ENCODE data around the gene GUCA1C.

The GUCA1C gene, protein sequence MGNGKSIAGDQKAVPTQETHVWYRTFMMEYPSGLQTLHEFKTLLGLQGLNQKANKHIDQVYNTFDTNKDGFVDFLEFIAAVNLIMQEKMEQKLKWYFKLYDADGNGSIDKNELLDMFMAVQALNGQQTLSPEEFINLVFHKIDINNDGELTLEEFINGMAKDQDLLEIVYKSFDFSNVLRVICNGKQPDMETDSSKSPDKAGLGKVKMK
- total RNA-seq: 0 reads per million in 4 donors

DNA sequence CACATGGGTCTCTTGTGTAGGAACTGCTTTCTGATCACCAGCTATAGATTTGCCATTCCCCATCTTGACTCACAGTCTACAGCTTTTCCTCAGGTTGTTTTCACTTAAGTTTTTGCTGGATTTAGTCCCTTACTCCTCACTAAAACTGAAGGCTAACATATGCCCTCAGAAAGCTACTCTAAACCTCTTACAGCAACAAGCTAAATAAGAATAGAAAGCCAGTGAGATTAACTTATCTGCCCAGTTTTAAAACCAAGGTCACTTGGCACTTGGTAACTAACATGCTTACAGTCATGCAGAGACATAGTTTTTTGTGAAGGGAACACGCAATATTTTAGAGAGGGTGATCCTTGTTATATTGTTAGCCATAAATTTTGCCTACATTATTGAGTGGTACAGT is at the start of gene GUCA1C:
GUCA1C (minus strand) TSS at position 180 of the 400 bp plus-strand sequence; CDS start at position 63, 117 bp downstream.
- DNase-seq: no peak

- no peak for DNase-seq
These were observed 44.8 kb upstream of the GUCA1C start for GRCh38 chr3:108998436-108998835.

DNA sequence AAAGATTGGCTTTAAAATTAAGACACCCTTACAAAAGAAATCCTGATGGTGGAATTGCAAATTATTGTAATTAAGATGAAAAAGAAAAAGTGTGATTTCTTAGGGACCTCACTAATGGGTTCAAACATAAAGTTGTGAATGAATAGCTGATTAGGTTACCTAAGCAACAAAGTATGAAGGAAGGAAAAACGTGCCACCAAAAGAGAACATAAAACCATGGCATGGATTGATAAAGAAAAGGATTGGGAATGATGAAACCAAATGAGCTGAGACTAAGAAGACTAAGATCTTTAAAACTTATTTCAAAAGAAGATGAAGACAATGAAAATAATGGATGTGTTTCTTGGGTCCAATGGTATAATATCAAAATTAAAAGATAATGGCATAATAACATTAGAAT is 32.2 kb upstream of the GUCA1C start:
- no peak for DNase-seq

- no peak for DNase-seq
These were observed 29.4 kb upstream of the GUCA1C start for GRCh38 chr3:108983051-108983450.

GRCh38 chr3:108976058-108976457 is 22.4 kb upstream of the GUCA1C start:
- no peak for DNase-seq

GRCh38 chr3:108973019-108973418 is 19.3 kb upstream of the GUCA1C start:
- no peak for DNase-seq

GRCh38 chr3:108972482-108972881 is 18.8 kb upstream of the GUCA1C start:
- no peak for DNase-seq

DNA sequence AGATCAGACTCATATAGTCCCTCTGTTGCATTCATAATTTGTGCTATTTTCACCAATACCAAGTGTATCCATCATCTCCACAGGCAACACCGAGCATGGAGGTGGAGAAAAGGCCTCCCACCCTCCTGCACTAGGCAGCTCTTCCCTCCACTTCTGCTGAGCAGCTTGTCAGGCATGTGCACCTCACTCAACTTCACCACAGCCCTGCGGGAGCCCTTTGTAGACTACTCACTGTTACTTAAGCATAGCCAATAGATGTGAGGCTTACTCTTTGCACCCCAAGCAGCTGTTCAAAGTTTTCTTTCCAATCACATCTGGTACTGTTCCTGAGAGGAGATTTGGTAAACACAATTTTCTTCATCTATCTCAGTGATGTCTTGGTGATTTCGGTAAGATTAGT is 16.9 kb upstream of the GUCA1C start:
- DNase-seq: no peak

DNA sequence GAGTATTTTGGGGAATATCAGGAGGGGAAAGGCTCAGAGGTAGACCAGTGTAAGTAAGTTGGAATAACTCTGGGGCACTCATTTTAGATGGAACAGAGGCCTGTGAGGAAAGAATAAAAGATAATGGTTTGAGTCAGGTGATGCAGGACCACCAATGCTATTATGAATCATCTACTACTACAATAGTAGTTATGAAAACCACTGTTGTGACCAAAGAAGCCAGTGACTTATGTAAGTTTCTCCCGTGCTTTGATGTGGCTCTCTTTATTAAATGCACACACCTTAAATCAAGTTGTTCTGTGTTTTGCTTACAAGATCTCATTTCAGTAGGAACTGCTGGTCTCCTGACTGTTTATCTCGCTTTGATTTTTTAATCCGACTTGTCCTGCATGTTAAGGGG is 13.1 kb upstream of the GUCA1C start:
- DNase-seq: no peak

DNA sequence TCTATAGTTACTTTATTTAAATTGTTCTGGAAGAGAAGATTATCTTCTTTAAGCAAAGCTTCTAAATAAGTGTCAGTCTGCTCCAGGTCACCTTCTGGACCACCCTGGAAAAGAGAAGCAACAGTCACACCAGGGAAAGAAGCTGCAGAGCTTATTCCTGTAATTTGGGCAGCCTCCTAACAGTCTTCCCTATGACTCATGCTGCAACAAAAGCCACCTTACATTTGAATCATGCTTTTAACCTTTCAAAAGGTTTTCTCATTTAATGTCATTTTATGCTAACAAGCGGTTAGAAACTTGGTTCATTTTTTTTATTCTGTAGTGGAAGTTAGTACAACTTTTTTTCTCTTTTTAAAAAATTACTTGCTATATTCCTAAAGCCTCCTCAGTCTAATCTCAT is 5.3 kb upstream of the GUCA1C start:
- DNase-seq: no peak

DNA sequence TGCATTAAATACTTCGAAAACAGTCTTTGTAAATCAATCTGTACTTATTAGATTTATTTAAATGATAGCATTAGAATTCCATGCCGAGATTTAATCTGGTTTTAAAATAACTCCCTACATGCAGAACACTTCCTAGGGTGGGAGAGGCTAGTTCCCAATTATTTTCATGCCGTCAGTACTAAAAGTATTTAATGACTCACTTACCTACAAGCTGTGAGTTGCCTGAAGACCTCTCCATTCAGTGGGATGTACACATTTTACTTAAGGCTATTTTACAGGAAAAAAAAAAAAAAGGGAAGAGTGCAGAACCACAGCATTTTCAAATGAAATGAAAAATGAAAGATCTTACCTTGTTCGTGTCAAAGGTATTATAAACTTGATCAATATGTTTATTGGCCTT is 469 bp downstream of the GUCA1C start:
- no peak for DNase-seq

- no peak for DNase-seq
These were observed 1.7 kb downstream of the GUCA1C start for GRCh38 chr3:108951820-108952501.

DNA sequence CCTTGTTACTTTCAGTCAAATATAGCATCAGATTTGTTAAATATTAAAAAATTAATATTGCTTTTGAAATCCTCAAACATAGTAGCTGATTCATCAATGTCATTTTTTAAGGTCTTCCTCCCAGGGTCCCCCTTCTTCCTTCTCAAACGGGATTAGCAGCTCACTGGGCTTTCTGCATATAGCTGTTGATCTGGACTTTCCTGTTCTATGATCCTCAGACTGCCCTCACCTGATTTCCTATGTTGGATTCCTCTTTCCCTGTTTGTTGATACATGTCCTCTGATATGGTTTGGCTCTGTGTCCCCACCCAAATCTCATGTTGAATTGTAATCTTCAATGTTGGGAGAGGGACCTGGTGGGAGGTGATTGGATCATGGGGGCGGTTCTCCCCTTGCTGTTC is 5.8 kb downstream of the GUCA1C start:
- no peak for DNase-seq

GRCh38 chr3:108946292-108947285 is 7.1 kb downstream of the GUCA1C start:
- DNase-seq: no peak

DNA sequence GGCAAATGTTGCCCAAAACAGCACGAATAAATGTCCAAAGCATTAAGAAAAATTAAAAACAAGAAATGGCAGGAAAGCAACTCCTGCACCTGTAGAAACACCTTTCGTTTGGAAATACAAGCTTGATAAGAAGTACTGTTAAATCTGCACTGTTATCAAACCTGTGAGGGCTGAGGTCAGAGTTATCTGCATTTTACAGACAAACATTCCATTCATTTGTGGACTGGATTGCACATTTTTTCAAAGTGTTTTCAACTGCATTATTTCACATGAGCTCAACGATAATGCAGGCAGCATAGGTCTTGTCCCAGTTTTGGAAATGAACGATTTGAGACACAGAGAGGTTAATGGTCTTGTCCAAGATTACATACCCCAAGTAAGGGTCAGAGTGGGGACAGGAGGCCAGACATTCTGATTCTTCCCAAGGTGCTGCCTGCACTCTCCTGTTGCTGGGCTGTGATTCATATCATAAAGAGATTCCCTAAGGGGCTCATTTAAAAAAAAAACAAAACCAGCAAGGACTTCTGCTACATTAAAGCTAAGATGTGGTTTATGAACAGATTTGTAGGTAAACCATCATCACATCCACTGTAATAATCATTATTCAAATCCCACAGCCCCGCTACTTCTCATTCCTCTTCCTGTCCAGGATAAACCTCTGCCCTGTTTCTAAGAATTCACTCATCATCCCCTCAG is 13.0 kb downstream of the GUCA1C start:
- no peak for DNase-seq

DNA sequence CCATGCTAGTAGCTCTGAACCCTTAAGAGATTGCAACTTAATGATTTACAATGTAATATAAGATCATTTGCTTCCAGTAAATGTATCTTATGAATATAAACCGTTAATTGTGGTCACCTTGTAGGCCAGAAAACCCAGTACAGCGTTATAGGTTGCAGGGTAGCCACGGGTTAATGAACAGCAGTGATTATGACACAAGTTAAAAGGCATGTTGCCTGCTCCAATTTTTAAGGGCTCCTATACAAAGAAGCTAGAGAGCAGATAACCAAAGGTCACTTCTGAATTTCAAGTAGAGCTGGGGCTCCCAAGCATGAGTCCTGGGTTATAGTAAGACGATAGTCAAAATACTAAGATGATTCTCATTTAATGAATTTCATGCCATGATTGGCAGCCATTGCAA is 13.5 kb downstream of the GUCA1C start:
- no peak for DNase-seq

- no peak for DNase-seq
These were observed 16.6 kb downstream of the GUCA1C start for GRCh38 chr3:108936924-108937689.

- no peak for DNase-seq
These were observed 22.6 kb downstream of the GUCA1C start for GRCh38 chr3:108931035-108931434.

DNA sequence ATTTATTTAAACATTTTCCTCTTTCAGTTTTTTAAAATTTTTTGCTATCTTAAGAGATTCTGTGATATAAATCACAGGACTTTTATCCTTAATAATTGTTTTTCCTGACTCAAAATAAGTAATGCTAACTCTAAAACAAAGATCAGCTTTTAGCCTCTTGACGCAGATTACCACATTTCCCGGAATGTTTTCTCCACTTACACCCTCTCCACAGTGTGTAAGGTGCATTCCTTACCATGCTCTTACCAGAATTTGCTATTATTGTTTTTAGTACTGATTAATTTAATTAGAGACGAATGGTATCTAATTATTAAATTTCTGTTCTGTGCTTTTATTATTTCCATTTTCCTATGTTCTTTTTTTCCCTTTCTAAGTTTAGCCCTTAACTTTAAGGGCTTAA is 34.8 kb downstream of the GUCA1C start:
- DNase-seq: no peak

GRCh38 chr3:108914774-108915641 is 38.7 kb downstream of the GUCA1C start:
- DNase-seq: peak; percentile 11 to 79 (median 50)

GRCh38 chr3:108909799-108910198 is 43.9 kb downstream of the GUCA1C start:
- DNase-seq: no peak

Data from T-helper 1 cell (primary cell).